GM18867 (cell line): ENCODE measurements around the gene GAGE13.
"Not testable (repeated sequence)": the region's sequence is repeated elsewhere in the genome, so short reads cannot be mapped to it uniquely, and the experiment has no call there.

Source experiments
- ATAC-seq: cut with Tn5 transposase; IDR thresholded peaks from one replicate; pipeline ENCODE4 v1.9.1; 2021; ENCODE audit warnings: mild to moderate bottlenecking, moderate library complexity; ENCODE audit not compliant: unreplicated experiment

The GAGE13 gene

GRCh38 chrX:49330421-49330820 is 961 bp upstream of the GAGE13 start:
- ATAC-seq, result not testable (repeated sequence)

- ATAC-seq, result not testable (repeated sequence)
Observed at GRCh38 chrX:49331841-49332240, 459 bp downstream of the GAGE13 start.

- ATAC-seq, result not testable (repeated sequence)
Observed at GRCh38 chrX:49341449-49341848, 10.1 kb downstream of the GAGE13 start.

- ATAC-seq, result not testable (repeated sequence)
Observed at GRCh38 chrX:49344496-49345175, 13.3 kb downstream of the GAGE13 start.

- ATAC-seq, result not testable (repeated sequence)
Observed at GRCh38 chrX:49345402-49345801, 14.0 kb downstream of the GAGE13 start.

- not testable (repeated sequence) for ATAC-seq
Observed at GRCh38 chrX:49346150-49346549, 14.8 kb downstream of the GAGE13 start.
